ENCODE measurements around the gene TMEM120A. TPM values are rescaled to one million over a fixed set of nuclear protein-coding genes. Genes with fewer than 3 reads are reported as not detected.

Gene TMEM120A
- total RNA-seq, 6 experiments from 2014 or later, result 20.8 to 104 (median 53.1) TPM

- intact Hi-C loops (cut with DNase I), result no loop called here
- Histone ChIP-seq H3K36me3 (peaks cover 0 to 40% (median 20%) of the 10 kb centered on the region in 4 donors), H3K9me3 (no peaks in the 10 kb centered on the region), H3K27me3 (no peaks in the 10 kb centered on the region), H3K4me1 (peaks cover 0 to 35% (median 9%) of the 10 kb centered on the region in 4 donors), H3K4me3 (no peak overlapping the region), H3K27ac (peak overlapping the region in 2 of 3 donors; percentile 58 to 69)
- TF ChIP-seq POLR2A (IDR thresholded peaks at IDR 0.05) (no peak), CTCF (IDR thresholded peaks at IDR 0.05) (no peak)
- DNase-seq, result peak; percentile 47 to 86 (median 83)
- 41% methylated on average over 19 of the region's 31 CpGs for WGBS (ENCODE audit: insufficient coverage, low coverage, low lambda C conversion rate, missing lambda C conversion rate)
- peak; percentile 6 to 26 (median 10) for ATAC-seq
Observed at GRCh38 chr7:75988568-75989499, 5.6 kb downstream of the TMEM120A start.

- no peaks in the 10 kb centered on the region for H3K27me3 ChIP-seq
- peaks cover 0 to 30% (median 8%) of the 10 kb centered on the region in 4 donors for H3K4me1 ChIP-seq
- TF ChIP-seq CTCF (IDR thresholded peaks at IDR 0.05) (no peak), POLR2A (IDR thresholded peaks at IDR 0.05) (no peak)
- intact Hi-C loops (cut with DNase I), result no loop called here
- DNase-seq (no peak), ATAC-seq (no peak)
- H3K4me3 ChIP-seq, result no peak overlapping the region
- H3K27ac ChIP-seq, result peak overlapping the region in 2 of 3 donors; percentile 21 to 62
- peaks cover 0 to 49% (median 28%) of the 10 kb centered on the region in 4 donors for H3K36me3 ChIP-seq
- WGBS (ENCODE audit: insufficient coverage, low coverage, low lambda C conversion rate, missing lambda C conversion rate), result 79% methylated on average over 13 of the region's 30 CpGs
- no peaks in the 10 kb centered on the region for H3K9me3 ChIP-seq
Observed at GRCh38 chr7:75987805-75988567, 6.4 kb downstream of the TMEM120A start.

- ATAC-seq, result peak in 3 of 4 donors; percentile 0 to 4 (median 2)
- H3K27me3 ChIP-seq, result no peaks in the 10 kb centered on the region
- H3K27ac ChIP-seq, result peak overlapping the region in 2 of 3 donors; percentile 47 to 62
- H3K9me3 ChIP-seq, result no peaks in the 10 kb centered on the region
- peak; percentile 41 to 69 (median 64) for DNase-seq
- WGBS (ENCODE audit: insufficient coverage, low coverage, low lambda C conversion rate, missing lambda C conversion rate), result 80% methylated on average over 4 of the region's 32 CpGs
- intact Hi-C loops (cut with DNase I), result no loop called here
- H3K4me3 ChIP-seq, result no peak overlapping the region
- peaks cover 0 to 28% (median 8%) of the 10 kb centered on the region in 4 donors for H3K4me1 ChIP-seq
- H3K36me3 ChIP-seq, result peaks cover 0 to 57% (median 32%) of the 10 kb centered on the region in 4 donors
- TF ChIP-seq POLR2A (IDR thresholded peaks at IDR 0.05) (no peak), CTCF (IDR thresholded peaks at IDR 0.05) (no peak)
Observed at GRCh38 chr7:75987026-75987804, 7.2 kb downstream of the TMEM120A start.
